22Rv1 (cell line): ENCODE data around the gene SSH2.

Source experiments
- CTCF ChIP-seq: fragments of 450-650 bp; IDR thresholded peaks from 2 replicates; pipeline ENCODE4 v1.5.1; 2017; ENCODE audit warnings: mild to moderate bottlenecking
- ZFX ChIP-seq: fragments of 450-650 bp; IDR thresholded peaks from 2 replicates; pipeline ENCODE4 v1.6.1; 2017; ENCODE audit warnings: antibody characterized with exemption, borderline replicate concordance

- TF ChIP-seq CTCF (no peak), ZFX (no peak)
These were observed 270.9 kb downstream of the SSH2 start for GRCh38 chr17:29659155-29659554.
